ENCODE measurements around the gene DBNDD2.

- TF ChIP-seq CTCF (conservative IDR thresholded peaks at IDR 0.05 in 1 of 2, IDR thresholded peaks at IDR 0.05 in 1 of 2; ENCODE audit: extremely low read depth in 1 of 2, insufficient read depth in 1 of 2, low read depth in 1 of 2, low read length in 2 of 2) (no peak), EZH2 (IDR thresholded peaks at IDR 0.05; ENCODE audit: borderline replicate concordance, low read length) (no peak)
These were observed 11.4 kb downstream of the DBNDD2 start for GRCh38 chr20:45419188-45420091.

Measured in mammary epithelial cell (primary cell).